ENCODE results near the gene ZNF793. TPM values are rescaled to one million over a fixed set of nuclear protein-coding genes. Genes with fewer than 3 reads are reported as not detected.

ZNF793 gene
- total and polyA plus RNA-seq, 2 of the 8 experiments (the other 6 are each of a cell fraction or from before 2014, with no cell fraction given), result 5.0 to 13.3 TPM

DNA sequence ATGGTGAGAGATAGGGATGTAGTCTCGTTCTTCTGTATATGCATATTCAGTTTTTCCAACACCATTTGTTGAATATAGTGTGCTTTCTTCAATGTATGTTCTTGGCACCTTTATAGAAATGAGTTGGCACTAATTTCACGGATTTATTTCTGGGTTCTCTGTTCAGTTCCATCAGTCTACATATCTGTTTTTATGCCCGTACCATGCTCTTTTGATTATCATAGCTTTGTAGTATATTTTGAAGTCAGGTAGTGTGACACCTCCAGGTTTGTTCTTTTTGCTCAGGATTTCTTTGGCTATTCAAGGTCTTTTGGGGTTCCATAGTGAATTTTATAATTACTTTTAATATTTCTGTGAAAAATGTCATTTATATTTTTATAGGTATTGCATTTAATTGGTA lies 14.5 kb upstream of the ZNF793 start:
- no peaks in the 10 kb centered on the region for H3K4me1 ChIP-seq (replicated peaks in 1 of 4; ENCODE audit: control insufficient read depth in 3 of 4, insufficient read depth in 4 of 4, low read length in 3 of 4)
- peaks cover 31 to 47% of the 10 kb centered on the region in 2 experiments for H3K9me3 ChIP-seq (ENCODE audit: insufficient read depth in 2 of 2, low read depth in 1 of 2, low read length in 1 of 2)
- H2BK5ac ChIP-seq (ENCODE audit: low read depth, low read length), result no peak overlapping the region
- no peaks in the 10 kb centered on the region for H3K23me2 ChIP-seq (ENCODE audit: low read depth, low read length)
- no peak overlapping the region for H4K8ac ChIP-seq (ENCODE audit: extremely low read depth, insufficient read depth, low read length)
- H2AFZ ChIP-seq (ENCODE audit: low read length), result no peak overlapping the region
- no peak overlapping the region for H4K91ac ChIP-seq (replicated peaks; ENCODE audit: insufficient read length, low read length)
- H2BK12ac ChIP-seq (ENCODE audit: low read depth, low read length), result no peak overlapping the region
- no peaks in the 10 kb centered on the region; a peak in 1 of 8 replicates for H3K36me3 ChIP-seq (ENCODE audit: control insufficient read depth in 2 of 4, insufficient read depth in 4 of 4, low read length in 3 of 4)
- H3K9ac ChIP-seq (replicated peaks in 1 of 4; ENCODE audit: extremely low read depth in 1 of 4, low read depth in 3 of 4, low read length in 3 of 4), result no peak overlapping the region
- TF ChIP-seq KDM1A (IDR thresholded peaks at IDR 0.05; ENCODE audit: borderline replicate concordance, low read length) (no peak), CHD2 (IDR thresholded peaks at IDR 0.05; ENCODE audit: low read length) (no peak), SIN3A (conservative IDR thresholded peaks at IDR 0.05 in 1 of 2, IDR thresholded peaks at IDR 0.05 in 1 of 2; ENCODE audit: low read depth in 1 of 2, low read length in 2 of 2) (no peak), BRCA1 (IDR thresholded peaks at IDR 0.05; ENCODE audit: low read depth, low read length) (no peak), SP4 (IDR thresholded peaks at IDR 0.05; ENCODE audit: low read length) (no peak), SIRT6 (IDR thresholded peaks at IDR 0.05; ENCODE audit: low read length) (no peak), HDAC2 (IDR thresholded peaks at IDR 0.05; ENCODE audit: borderline replicate concordance in 1 of 2, low read depth in 2 of 2, low read length in 2 of 2) (no peak), BCL11A (IDR thresholded peaks at IDR 0.05; ENCODE audit: low read depth in 2 of 2, low read length in 2 of 2) (no peak), KDM4A (IDR thresholded peaks at IDR 0.05; ENCODE audit: low read depth, low read length, severe bottlenecking) (no peak), SP1 (IDR thresholded peaks at IDR 0.05; ENCODE audit: low read depth, low read length) (no peak), RAD21 (IDR thresholded peaks at IDR 0.05 in 1 of 2, conservative IDR thresholded peaks at IDR 0.05 in 1 of 2; ENCODE audit: low read depth in 2 of 2, low read length in 2 of 2) (no peak)
- TF ChIP-seq, protein P1, sequence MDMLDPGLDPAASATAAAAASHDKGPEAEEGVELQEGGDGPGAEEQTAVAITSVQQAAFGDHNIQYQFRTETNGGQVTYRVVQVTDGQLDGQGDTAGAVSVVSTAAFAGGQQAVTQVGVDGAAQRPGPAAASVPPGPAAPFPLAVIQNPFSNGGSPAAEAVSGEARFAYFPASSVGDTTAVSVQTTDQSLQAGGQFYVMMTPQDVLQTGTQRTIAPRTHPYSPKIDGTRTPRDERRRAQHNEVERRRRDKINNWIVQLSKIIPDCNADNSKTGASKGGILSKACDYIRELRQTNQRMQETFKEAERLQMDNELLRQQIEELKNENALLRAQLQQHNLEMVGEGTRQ (IDR thresholded peaks at IDR 0.05; ENCODE audit: low read length), result no peak
- no peak overlapping the region for H4K5ac ChIP-seq (ENCODE audit: insufficient read length, low read depth, low read length)
- no peaks in the 10 kb centered on the region for H3K27me3 ChIP-seq (replicated peaks in 1 of 4; ENCODE audit: control insufficient read depth in 3 of 4, extremely low read depth in 1 of 4, insufficient read depth in 3 of 4, low read length in 3 of 4)
- H3K18ac ChIP-seq (ENCODE audit: extremely low read depth, low read length), result no peak overlapping the region
- H2BK20ac ChIP-seq (ENCODE audit: low read length), result no peak overlapping the region
- no peak overlapping the region for H2AK5ac ChIP-seq (ENCODE audit: low read depth, low read length)
- no peaks in the 10 kb centered on the region for H4K20me1 ChIP-seq (replicated peaks in 1 of 2; ENCODE audit: control insufficient read depth in 1 of 2, insufficient read depth in 2 of 2, low read length in 2 of 2)
- POLR2A ChIA-PET (ENCODE audit: partially characterized antibody), result no interaction called here
- H3K79me1 ChIP-seq (ENCODE audit: low read depth, low read length), result no peaks in the 10 kb centered on the region
- no peak for FAIRE-seq
- no peak overlapping the region for H2BK15ac ChIP-seq (ENCODE audit: low read length)
- no peak overlapping the region for H3K4ac ChIP-seq (replicated peaks; ENCODE audit: insufficient read length, low read depth, low read length)
- H3K4me2 ChIP-seq (ENCODE audit: insufficient read depth in 1 of 2, low read depth in 2 of 2, low read length in 2 of 2), result no peak overlapping the region
- no peak overlapping the region for H3K56ac ChIP-seq (replicated peaks; ENCODE audit: insufficient read length, low read depth, low read length)
- H3K14ac ChIP-seq (ENCODE audit: insufficient read length), result no peak overlapping the region
- H3K79me2 ChIP-seq (ENCODE audit: control insufficient read depth in 1 of 2, insufficient read depth in 2 of 2, low read length in 2 of 2), result no peaks in the 10 kb centered on the region
- H2BK120ac ChIP-seq (replicated peaks; ENCODE audit: low read depth, low read length), result no peak overlapping the region
- no peak overlapping the region for H3K23ac ChIP-seq (ENCODE audit: insufficient read length)
- CTCF ChIA-PET (ENCODE audit: partially characterized antibody), result no interaction called here
- no peak overlapping the region for H3K4me3 ChIP-seq (ENCODE audit: extremely low read depth in 1 of 4, insufficient read depth in 2 of 4, low read depth in 3 of 4, low read length in 4 of 4)
- 70% methylated on average over 3 of the region's 3 CpGs; no CpG with 5 or more reads in 1 of the 2 experiments for WGBS, 2 experiments (ENCODE audit: extremely low coverage in 1 of 2, insufficient coverage in 1 of 2, insufficient read length in 1 of 2, insufficient replicate concordance in 2 of 2, low coverage in 1 of 2, low lambda C conversion rate in 2 of 2, missing lambda C conversion rate in 1 of 2)
- DNase-seq (ENCODE audit: low read depth in 1 of 2, low spot score in 2 of 2), result no peak
- H3K27ac ChIP-seq (ENCODE audit: low read depth, low read length), result no peak overlapping the region
